T-helper 9 cell (primary cell): ENCODE measurements around the gene CFAP410.
"Not testable (repeated sequence)": the region's sequence is repeated elsewhere in the genome, so short reads cannot be mapped to it uniquely, and the experiment has no call there.

Source experiments
- DNase-seq: peaks from one replicate; pipeline ENCODE4 v3.0.0-alpha.2; 2020

The CFAP410 gene

DNA sequence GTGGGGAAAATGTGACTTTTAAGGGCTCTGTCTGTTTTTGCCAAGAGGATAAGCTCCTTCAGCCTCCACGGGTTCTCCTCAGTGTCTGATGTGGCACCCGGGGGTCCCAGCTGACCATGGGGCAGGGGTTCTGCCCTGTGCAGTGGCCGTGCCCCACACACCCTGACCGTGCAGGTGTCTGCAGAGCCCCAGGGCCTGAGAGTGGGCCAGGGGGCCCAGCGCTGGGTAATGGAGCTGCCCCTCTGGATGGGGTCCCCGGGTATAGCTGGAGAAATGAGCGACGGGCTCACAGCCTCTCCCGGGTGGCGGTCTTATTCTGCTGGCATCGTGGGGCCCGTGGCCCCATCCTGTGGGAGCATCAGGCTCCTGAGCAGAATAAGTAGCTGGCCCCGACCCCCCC, 42.3 kb downstream of the CFAP410 start:
- DNase-seq = no peak

DNA sequence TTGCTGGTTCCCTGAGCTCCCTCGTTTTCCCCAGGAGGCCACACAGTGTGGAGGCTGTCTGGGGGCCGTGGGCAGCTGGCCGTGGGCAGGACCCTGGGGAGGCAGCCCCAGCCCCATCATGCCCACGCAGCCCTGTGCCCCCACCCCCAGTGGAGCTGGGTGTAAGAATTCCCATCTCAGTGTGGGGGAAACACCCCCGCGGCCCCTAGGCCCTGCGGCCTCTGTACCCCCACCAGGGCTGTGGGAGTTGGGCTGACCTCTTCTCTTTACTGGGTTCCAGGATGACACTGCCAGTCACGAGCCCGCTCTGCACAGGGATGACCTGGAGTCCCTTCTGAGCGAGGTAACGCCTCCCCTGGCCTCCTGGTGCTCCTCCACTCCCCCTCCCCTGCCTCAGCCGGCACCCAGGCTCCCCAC, 43.1 kb downstream of the CFAP410 start:
- no peak for DNase-seq

DNA sequence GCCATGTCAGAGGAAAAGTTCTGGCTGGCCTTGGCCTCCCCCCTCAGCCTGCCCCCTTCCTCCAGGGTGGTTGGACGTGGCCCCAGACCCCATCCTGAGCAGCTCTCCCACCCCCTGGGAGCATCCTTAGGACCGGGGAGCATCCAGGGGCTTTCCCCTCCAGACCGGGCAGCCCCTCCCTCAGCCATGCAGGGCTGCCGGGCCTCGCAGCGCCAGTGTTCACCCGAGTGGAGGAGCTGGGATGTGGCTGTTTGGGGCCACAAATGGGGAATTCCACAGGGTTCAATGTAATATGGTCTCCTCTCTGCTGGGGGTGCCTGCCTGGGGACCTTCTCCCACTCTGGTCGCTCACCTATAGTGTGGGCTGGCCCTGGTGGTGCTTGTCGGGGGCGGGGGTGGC, 43.5 kb downstream of the CFAP410 start:
- no peak for DNase-seq

DNA sequence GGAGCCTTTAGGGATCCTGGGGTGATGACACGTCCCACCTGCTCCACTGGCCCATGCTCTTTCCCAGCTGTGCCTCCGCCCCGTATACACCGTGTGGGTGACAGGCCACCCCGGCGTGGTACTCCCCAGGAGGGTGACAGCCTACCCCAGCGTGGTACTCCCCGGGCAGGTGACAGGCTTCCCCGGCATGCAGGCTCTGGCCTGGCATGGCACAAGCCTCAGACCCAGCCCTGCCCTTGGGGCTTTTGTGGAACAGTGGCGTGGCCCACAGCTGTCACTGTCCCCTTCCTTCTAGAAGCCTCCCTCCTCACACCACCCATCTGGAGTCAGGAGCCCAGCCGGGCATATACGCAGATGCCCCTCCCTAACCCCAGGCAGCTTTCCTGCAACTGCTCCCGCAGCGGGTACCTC, 44.0 kb downstream of the CFAP410 start:
- no peak for DNase-seq

DNA sequence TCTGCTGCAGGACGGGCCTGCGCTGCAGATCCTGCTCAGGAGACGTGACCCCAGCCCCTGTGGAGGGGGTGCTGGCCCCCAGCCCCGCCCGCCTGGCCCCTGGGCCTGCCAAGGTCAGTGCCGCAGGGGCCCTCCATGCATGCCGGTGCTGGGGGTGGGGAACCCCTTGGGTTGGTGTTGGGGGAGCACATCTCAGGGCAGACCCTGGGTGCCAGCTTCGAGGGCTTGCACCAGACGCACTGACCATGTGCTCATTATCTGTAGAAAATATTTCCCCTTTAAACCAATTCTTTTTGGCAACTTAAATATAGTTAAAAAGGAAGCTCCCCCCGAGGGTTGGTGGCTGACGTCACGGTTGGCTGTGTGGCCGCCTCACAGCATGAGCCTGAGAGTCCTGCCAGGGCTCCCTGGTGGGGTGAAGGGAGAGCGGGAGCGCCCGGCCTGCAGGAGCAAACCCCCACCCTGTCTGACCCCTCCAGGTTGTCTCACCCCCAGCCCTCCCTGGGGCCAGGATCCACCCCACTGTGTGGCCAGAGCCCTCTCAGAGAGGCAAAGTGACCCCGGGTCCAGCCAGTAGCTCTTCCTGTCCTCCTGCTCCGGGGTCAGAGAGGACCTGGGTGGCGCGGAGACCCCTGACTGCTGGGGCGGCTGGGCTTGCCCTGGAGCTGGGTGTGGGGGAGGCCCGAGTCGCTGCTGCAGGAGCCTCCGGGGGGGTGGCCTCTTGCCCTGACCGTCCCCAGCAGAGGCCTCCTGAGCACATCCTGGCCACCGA, 44.6 kb downstream of the CFAP410 start:
- DNase-seq = no peak

DNA sequence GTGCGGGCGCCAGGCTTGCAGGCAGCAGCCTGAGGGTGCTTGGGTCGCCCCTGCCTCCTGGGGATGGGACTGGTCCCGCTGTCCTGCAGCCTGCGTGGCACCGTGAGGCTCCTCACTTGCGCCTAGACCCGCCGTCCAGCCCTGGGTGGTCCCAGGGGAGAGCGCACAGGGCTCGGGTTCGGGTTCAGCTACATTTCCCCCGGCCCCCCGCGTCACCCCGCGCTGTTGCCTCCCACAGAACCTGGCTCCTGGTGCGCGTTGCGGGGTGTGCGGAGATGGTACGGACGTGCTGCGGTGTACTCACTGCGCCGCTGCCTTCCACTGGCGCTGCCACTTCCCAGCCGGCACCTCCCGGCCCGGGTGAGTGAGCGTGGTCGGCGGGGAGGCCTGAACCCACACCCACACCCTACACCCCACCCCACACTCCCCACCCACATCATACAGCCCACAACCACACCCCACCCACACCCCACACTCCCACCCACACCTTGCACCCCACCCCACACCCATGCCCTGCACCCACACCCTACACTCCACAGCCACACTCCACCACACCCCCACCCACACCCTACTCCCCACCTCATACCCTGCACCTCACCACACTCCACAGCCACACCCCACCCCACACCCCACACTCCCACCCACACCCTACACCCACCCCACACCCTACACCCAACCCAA, 45.5 kb downstream of the CFAP410 start:
- DNase-seq = no peak

DNA sequence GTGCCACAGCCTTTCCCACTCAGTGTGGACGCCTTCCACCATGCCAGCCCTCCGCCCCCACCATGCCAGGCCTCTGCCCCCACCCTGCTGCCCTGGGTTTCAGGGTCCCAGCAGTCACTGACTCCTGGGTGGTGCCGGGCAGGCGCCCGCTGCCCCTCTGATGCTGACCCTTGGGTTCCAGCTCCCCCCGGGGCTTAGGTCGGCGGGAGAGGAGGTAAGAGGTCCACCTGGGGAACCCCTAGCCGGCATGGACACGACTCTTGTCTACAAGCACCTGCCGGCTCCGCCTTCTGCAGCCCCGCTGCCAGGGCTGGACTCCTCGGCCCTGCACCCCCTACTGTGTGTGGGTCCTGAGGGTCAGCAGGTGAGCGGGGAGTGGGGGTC, 46.4 kb downstream of the CFAP410 start:
- DNase-seq = no peak

DNA sequence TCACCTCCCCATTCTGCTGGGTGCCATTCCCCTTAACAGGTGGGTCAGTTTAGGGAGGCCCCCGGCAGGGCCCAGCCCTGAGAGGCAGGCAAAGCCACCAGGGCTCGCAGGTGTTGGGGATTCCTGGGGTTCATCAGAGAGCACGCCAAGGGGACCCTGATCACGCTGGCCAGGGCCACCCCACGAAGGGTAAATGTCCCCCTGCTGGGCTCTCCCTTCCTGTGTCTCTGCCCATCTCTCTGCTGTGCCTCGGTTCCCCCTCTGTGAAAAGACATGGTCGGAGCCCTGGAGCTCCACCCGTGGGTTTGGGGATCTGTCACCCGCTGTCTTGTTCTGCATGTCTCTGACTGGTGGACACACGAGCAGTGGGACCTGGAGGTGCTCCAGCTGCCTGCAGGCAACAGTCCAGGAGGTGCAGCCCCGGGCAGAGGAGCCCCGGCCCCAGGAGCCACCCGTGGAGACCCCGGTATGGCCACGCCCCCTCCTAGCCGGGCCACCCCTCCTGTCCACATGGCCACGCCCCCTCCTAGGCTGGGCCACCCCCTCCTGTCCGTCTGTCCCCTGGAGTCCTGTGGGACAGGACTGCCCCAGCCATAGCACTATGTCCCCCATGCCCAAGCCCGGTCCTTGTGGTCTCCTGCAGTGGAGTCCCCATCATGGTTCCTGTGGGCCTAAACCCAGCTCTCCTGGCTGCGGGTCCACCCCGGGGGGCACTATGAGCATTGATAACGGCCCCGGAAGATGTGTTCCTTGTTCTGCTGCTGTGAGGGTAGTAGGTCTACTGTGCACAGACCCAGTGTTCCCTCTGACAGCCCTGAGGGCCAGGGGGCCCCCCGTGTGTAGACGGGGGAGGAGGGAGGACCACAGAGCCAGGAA, 47.0 kb downstream of the CFAP410 start:
- DNase-seq = no peak

DNA sequence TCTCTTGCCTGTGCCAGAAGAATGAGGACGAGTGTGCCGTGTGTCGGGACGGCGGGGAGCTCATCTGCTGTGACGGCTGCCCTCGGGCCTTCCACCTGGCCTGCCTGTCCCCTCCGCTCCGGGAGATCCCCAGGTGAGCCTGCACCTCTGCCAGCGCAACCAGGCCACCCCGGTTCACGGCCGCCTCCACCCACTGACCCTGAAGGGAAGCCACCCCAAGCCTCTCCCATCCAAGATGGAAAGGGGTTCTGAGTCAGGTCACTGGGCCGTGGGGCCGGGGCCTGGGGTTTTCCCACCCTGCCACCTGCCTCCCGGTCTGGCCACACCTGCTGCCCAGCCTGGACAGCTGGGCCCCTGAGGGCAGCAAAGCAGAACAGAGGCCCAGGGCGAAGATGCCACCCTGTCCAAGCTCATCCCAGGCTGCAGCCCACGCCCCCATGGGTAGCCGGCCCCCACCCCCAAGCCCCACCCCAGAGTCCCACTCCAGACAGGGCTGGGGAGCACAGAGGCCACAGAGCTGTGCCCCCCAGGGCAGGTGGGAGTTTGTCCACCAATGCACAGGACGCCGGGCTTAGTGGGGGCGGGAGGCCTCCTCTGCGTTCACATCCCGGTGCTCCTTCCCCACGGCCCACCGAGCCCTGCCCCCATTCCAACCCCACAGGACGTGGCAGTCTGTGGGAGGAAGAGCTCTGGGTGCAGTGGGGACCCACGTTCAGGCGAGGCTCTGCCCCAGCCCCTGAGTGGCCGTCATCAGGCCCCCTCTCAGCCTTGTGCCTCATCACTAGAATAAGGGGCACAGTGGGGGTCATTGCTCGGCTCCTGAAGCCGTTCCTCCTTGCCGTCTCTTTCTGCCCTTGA, 47.9 kb downstream of the CFAP410 start:
- DNase-seq = no peak

DNA sequence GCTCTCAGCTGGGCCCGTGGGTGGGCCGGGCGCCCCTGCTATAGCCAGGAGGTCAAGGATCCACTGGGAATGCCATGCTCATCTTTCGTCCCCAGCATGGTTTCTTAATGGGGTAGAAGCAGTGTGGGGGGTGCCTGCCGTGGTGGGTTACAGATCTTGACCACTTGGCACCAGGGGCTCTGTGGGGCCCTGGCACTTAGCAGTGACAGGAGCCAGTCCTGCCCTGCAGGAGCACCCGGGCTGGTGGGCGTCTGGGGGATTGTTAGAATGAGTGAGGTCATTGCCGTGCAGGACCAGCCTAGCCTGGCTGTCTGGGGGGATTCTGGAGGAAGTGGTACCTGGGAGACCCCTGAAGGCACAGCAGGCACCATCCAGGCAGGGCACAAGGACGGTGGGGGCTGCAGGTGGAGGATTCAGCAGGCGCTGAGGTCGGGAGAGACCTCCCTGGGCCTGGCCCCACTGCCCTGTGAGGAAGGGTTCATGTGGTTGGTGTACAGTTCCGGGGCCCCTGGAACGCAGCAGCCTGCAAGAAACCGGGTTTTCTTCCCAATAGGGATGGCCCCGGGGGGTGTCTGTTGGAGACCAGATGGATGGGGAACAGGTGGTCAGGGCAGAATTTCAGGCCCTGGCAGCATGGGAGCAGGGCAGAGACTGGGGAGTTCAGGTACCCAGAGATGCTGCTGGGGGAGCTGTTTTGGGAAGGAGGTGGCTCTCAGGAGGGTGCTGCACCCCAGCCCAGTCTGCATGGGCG, 48.7 kb downstream of the CFAP410 start:
- DNase-seq = no peak

DNA sequence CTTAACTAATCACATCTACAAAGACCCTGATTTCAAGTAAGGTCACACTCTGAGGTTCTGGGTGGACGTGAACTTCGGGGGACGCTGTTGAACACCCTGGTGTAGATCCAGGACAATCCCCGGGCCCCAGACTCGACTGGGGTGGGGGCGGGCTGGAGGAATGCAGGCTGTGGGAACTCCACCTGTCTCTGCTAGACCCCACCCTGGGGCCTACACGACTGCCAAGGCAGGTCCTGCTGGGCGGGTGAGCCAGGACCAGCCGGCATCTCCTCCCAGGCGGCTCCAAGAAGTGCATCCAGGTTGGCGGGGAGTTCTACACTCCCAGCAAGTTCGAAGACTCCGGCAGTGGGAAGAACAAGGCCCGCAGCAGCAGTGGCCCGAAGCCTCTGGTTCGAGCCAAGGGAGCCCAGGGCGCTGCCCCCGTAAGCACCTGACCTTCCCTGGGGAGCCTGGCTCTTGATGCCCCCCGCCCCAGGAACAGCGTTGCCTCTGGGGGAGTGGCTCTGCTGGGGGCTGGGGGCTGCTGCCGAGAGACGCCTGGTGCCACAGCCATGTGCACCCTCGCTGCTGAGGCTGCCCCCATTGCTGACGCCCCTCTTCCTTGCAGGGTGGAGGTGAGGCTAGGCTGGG, 49.7 kb downstream of the CFAP410 start:
- no peak for DNase-seq

DNA sequence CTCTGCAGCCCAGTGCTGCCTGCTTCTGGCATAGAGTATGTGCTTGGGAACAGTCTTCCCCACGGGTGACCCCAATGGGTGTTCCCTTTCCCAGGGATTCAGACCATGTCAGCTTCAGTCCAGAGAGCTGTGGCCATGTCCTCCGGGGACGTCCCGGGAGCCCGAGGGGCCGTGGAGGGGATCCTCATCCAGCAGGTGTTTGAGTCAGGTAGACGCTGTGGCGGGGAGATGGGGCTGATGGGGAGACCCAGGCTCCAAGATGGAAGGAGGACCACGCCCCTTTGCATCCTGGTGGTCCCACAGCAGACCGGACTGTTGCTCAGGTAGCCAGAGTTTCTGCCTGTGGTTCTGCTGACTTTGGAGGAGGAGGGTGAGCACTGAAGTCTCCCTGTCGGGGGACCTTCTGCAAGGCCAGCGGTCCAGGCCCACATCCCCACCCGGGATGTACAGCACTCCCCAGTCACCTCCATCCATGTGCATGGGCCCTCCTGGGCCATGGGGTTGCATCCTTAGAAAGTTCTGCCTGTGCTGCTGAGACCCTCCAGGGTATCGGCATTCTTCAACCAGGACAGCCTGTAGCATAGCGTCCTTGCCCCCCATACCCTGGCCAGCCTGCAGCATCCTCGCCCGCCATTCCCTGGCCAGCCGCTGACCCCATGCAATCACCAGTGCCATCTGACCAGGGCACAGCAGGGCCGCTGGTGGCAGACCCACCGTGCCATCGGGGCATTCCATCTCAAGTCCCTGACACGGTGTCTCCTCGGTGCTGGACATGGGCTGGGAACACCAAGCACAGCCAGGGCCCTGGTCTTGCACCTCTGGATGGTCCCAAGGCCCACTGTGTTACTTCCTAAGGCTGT, 50.7 kb downstream of the CFAP410 start:
- no peak for DNase-seq

DNA sequence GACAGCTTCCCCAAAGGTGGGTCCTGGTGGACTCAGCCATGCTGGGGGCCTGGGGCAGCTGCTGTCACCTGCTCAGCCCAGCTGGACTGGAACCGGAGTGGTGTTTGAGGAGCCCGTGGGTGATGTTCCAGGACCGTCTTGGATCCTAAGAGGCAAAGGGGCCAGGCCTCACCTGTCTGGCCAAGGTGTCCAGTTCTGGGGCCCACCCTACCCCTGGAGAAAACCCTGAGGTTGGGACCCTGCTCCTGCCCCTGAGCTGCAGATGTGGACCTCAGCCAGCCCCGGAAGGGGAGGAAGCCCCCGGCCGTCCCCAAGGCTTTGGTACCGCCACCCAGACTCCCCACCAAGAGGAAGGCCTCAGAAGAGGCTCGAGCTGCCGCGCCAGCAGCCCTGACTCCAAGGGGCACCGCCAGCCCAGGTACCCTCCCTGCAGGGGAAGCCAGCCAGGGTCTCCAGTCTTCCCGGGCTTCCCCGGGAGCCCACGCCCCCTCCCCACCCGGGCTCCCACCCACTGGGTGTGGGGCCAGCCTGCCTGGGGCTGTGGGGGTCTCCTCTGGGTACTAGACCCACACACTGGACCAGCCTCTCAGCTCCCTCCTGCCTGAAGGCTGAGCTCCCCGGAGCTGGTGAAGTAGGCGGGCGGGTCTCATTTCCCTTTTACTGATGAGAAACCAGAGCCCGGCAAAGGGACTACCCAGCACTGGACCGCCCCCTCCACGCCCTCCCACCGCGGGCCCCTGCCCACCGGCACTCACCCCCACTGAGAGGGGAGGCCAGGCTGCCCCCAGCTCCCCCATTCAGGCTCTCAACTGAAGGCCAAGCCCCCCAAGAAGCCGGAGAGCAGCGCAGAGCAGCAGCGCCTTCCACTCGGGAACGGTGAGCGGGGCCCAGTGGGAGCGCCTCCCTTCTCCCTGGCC, 52.2 kb downstream of the CFAP410 start:
- DNase-seq = no peak

DNA sequence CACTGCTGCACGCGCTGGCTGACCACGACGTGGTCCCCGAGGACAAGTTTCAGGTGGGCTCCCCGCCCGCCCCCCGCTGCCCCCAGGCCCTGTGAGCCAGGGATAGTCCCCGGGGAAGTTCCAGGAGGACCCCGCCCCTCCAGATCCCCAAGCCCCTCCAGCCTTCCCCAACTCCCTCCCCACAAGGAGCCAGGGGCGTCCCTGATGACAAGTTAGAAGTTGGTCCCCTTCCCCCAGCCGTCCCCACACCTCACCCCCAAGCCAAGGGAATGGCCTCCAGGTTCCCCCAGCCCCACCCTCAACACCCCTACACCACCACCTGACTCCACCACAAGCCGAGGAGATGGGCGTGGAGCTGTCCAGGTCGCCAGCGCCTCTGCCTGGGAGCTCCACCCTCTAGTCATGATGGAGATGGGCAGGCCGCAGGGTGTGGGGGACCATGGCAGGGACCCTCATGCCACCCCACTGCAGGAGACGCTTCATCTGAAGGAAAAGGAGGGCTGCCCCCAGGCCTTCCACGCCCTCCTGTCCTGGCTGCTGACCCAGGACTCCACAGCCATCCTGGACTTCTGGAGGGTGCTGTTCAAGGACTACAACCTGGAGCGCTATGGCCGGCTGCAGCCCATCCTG, 53.0 kb downstream of the CFAP410 start:
- DNase-seq = no peak

DNA sequence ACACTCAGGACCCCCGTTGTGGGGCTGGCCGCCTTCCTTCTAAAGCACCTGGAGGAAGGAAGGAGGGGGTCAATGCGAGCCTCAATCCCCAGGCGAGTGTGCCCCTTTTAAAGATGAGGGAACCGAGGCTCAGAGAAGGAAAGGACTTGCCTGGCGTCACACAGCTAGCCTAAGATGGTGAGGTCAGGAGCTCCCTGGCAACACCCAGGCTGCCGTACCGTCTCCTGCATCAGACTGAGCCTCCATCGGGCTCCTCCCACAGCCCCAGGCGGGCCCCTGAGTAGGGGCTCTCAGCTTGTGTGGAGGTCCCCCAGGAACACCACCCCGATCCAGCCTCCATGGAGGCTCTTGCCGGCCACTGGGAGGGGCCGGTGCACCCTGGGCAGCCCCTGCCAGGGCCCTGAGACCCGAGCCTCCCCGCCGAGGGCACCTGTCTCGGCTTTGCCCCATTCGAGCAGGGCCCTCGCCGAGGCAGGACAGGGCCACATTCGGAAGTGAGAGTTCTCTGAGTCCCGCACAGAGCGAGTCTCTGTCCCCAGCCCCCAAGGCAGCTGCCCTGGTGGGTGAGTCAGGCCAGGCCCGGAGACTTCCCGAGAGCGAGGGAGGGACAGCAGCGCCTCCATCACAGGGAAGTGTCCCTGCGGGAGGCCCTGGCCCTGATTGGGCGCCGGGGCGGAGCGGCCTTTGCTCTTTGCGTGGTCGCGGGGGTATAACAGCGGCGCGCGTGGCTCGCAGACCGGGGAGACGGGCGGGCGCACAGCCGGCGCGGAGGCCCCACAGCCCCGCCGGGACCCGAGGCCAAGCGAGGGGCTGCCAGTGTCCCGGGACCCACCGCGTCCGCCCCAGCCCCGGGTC, 53.8 kb downstream of the CFAP410 start, which contains the start of gene AIRE:
AIRE (plus strand) TSS at position 739 of the 855 bp plus-strand sequence. CDS start 131 bp downstream, outside the sequence.
- DNase-seq = no peak

DNA sequence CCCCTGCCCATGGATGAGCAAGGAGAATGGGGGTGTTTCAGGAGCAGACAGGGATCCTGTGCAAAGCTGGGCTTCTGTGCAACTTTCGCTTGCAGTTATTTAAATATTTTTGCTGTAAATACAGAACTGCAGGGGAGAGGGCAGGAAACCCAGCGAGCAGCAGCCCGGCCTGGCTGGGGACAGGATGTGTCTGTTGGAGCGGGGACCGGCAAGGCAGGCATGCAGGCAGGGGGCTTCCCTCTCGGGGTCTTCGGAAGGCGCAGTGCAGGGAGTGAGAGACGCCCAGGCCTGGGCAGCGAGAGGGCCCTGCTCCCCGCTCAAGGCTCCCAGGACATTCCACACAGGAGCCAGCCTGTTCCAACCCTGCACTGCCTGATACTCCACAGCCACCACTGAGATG, 55.2 kb downstream of the CFAP410 start:
- DNase-seq = no peak

DNA sequence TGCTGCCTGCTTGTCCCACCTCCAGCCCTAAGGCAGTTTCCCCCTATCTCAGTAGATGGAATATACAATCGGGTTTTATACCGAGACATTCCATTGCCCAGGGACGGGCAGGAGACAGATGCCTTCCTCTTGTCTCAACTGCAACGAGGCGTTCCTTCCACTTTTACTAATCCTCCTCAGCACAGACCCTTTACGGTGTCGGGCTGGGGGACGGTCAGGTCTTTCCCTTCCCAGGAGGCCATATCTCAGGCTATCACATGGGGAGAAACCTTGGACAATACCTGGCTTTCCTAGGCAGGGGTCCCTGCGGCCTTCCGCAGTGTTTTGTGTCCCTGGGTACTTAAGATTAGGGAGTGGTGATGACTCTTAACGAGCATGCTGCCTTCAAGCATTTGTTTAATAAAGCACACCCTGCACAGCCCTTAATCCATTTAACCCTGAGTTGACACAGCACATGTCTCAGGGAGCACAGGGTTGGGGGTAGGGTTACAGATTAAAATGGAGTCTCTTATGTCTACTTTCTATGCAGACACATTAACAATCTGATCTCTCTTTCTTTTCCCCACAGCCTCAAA, 55.9 kb downstream of the CFAP410 start:
- DNase-seq = not testable (repeated sequence)
